ENCODE measurements around the gene PAOX.
"Not testable (repeated sequence)": the region's sequence is repeated elsewhere in the genome, so short reads cannot be mapped to it uniquely, and the experiment has no call there.

The PAOX gene

DNA sequence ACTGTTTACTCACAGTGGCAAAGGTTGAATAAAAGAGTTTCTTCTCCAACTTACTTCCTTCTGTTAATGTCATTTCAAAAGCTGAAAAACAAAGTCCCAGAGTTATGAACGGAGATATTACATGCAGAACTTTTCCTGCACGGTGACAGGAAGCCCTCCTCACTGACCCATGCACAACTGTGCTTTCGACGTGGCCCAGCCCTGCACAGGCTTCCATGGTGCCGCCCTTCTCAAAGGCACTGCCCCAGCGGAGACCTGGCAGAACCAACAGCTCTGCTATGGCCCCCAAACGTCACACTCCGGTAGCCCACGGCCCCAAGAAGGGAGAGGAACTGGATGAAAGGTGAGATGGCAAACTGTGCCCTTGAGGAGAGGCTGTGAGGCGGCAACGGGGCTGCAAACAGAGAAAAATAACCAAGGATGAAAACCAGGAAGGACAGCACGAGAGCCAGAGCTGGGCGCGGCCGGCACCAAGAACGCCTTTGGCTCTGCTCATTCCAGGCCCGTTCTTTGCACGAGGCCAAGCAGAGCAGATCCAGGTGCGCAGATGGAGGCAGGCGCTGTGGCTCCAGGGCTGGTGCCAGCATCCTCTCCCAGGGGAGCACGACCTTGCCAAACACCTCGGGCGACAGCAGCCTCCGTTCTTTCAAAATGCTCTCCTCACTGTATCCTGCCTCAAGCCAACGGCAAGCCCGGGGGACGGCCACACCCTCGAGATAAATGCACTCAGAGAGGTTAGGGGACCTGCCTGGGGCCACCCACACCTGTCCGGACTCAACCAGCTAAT, 14.2 kb upstream of the PAOX start:
- no peak overlapping the region for H3K4me3 ChIP-seq (replicated peaks in 1 of 2; ENCODE audit: low read depth in 2 of 2, low read length in 2 of 2)
- TF ChIP-seq, protein P1, sequence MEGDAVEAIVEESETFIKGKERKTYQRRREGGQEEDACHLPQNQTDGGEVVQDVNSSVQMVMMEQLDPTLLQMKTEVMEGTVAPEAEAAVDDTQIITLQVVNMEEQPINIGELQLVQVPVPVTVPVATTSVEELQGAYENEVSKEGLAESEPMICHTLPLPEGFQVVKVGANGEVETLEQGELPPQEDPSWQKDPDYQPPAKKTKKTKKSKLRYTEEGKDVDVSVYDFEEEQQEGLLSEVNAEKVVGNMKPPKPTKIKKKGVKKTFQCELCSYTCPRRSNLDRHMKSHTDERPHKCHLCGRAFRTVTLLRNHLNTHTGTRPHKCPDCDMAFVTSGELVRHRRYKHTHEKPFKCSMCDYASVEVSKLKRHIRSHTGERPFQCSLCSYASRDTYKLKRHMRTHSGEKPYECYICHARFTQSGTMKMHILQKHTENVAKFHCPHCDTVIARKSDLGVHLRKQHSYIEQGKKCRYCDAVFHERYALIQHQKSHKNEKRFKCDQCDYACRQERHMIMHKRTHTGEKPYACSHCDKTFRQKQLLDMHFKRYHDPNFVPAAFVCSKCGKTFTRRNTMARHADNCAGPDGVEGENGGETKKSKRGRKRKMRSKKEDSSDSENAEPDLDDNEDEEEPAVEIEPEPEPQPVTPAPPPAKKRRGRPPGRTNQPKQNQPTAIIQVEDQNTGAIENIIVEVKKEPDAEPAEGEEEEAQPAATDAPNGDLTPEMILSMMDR (IDR thresholded peaks at IDR 0.05; ENCODE audit: low read depth, low read length), result no peak

DNA sequence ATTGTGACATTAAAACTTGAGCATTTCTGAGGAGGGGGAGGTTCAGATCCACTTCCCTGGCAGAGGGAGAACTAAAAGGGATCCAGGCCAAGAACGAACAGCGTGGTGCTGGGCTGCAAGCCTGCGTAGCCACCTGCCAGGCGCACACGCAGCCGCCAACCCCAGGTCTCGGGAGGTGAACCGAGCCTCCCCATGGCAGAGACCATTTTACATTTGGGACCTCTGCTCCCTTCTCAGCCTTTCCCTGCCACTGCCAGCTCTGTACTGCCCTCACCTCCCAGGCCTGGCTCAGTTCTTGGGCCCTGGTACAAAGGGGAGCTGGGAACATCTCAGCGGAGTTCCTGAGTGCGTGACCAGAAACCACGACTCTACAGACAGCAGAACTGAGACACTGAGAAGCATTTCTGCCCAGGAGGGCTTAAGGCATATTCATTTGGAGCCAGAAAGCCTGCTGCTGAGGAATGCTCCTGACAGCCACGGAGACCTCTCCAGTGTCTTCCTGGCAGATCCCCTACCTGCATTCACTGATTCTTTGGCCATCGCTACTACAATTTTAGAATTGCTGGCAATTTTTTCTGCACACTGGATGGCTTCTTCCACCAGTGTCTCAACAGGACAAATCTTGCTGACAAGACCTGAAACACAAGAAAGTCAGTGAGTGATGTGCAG, 13.5 kb upstream of the PAOX start:
- H3K4me3 ChIP-seq (replicated peaks in 1 of 2; ENCODE audit: low read depth in 2 of 2, low read length in 2 of 2), result no peak overlapping the region
- TF ChIP-seq, protein P1 (IDR thresholded peaks at IDR 0.05; ENCODE audit: low read depth, low read length), result no peak
- DNase-seq (ENCODE audit: low read depth in 2 of 2), result no peak

More for the DNA sequence above, 14.2 kb upstream of the PAOX start:
- no peak for DNase-seq (ENCODE audit: low read depth in 2 of 2)

DNA sequence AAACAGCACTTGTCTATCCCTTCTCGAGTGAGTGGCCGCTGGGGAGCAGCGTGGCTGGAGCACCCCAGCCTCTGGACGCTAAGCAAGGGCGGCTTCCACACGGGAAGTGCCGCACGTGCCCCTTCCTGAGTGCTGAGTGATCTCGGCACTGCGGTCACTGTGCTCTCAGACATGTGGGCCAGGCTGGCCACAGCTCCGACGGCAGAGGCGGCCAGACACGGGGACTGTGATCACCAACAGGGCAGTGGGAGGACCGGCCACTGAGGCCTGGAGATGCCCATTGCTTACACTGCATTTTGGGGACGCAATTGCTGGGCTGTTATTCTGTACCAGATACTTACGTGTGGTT, 13.0 kb upstream of the PAOX start:
- no peak for DNase-seq (ENCODE audit: low read depth in 2 of 2)
- TF ChIP-seq, protein P1 (IDR thresholded peaks at IDR 0.05; ENCODE audit: low read depth, low read length), result no peak
- no peak overlapping the region for H3K4me3 ChIP-seq (replicated peaks in 1 of 2; ENCODE audit: low read depth in 2 of 2, low read length in 2 of 2)

DNA sequence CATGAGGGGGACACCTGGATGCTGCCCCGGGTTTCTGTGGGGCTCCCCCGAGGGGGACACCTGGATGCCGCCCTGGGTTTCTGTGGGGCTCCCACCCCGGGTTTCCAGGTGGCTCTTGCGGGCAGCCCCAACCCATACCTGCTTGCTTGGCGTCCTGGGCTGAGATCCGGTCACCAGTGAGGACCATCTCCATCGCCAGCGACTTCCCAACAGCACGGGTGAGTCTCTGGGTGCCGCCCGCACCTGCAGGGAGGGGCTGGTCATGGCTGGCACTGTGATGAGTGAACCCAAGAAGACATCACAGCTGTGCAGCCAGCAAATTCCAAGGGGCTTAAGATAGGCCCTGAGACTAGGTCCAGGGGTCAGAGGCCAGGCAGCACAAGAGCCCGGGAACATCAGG, 12.3 kb upstream of the PAOX start:
- H3K4me3 ChIP-seq (replicated peaks in 1 of 2; ENCODE audit: low read depth in 2 of 2, low read length in 2 of 2), result no peak overlapping the region
- DNase-seq (ENCODE audit: low read depth in 2 of 2), result no peak
- TF ChIP-seq, protein P1 (IDR thresholded peaks at IDR 0.05; ENCODE audit: low read depth, low read length), result no peak

DNA sequence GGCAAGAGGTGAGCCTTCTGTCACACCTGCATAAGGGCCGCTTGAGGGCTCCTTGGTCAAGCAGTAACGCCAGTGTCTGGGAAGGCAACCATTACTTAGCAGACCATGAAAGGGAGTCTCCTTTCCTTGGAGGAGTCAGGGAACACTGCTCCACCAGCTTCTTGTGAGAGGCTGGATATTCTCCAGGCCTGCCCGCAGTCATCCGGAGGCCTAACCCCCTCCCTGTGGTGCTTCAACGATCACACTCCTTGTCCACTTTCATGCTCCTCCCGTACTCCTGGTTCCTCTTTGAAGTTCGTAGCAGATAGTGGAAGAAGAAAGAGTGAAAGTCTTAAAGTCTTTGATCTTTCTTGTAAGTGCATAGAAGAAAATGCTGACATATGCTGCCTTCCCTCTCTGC, 11.6 kb upstream of the PAOX start:
- not testable (repeated sequence) for DNase-seq (ENCODE audit: low read depth in 2 of 2); H3K4me3 ChIP-seq (replicated peaks in 1 of 2; ENCODE audit: low read depth in 2 of 2, low read length in 2 of 2)

DNA sequence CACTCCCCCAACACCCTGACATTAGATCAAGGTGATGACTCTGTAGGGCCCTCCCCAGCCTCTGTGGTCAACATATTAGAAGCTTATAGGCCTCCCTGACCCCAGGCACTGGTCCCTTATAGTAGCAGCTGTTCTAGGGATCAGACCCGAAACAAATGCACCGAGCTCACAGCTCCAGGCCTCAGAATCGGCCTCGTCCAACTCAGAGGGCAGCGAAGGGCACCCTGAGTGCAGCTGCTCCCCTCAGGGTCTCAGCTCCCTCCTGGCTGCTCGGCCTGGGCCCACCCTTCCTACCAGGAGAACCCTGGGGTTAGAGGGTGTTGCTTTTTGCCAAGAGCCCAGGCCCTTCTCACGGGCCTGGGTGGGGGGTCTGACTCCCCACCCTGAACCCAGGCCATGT, 10.9 kb upstream of the PAOX start:
- TF ChIP-seq, protein P1 (IDR thresholded peaks at IDR 0.05; ENCODE audit: low read depth, low read length), result no peak
- DNase-seq (ENCODE audit: low read depth in 2 of 2), result no peak
- H3K4me3 ChIP-seq (replicated peaks in 1 of 2; ENCODE audit: low read depth in 2 of 2, low read length in 2 of 2), result no peak overlapping the region

DNA sequence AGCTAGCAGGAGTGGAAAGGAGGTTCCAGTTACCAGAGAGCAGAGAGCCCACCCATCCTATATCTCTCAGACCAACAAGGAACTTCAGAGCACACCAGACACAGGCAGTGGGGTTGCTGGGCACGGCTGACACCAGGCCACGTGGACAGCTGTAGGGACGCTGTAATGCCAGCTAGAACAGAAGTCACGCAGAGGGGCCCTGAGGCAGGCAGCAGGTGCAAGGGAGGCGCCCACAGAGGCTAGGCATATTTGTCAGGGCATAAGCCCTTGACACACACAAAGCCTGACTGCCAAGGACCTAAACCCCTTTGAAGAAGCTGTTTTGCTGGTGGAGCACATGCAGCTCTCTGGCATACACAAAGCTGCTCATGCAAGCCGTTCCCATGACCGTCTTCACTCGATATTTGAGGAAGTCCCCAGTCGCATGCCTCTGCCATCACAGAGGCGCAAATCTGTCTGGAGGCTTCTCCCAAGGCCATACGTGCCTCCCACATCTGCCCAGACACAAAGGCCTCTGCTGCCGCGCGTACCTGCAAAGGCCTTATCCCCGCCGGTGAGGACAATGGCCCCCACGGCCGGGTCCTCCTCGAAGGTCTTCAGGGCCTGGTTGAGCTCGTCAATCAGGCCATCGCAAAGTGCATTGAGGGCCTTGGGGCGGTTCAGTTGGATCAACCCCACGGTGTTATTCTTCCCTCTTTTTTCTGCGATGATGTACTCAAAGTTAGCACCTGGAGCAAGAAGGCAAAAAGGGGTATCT, 8.9 kb upstream of the PAOX start:
- no peak overlapping the region for H3K4me3 ChIP-seq (replicated peaks in 1 of 2; ENCODE audit: low read depth in 2 of 2, low read length in 2 of 2)
- DNase-seq (ENCODE audit: low read depth in 2 of 2), result no peak
- TF ChIP-seq, protein P1 (IDR thresholded peaks at IDR 0.05; ENCODE audit: low read depth, low read length), result no peak

Data from cardiac fibroblast (primary cell).